Anterior cingulate cortex (tissue), 58 donors: ENCODE data around the gene FBXW11.
"Not testable (repeated sequence)": the region's sequence is repeated elsewhere in the genome, so short reads cannot be mapped to it uniquely, and the experiment has no call there.

Experiments used
- DNase-seq, 58 donors: peaks; one replicate each; lab custom pipeline; 2025; lab: John Stamatoyannopoulos, UW

FBXW11 gene

GRCh38 chr5:171888051-171888481 lies 118.4 kb downstream of the FBXW11 start:
- no peak for DNase-seq

GRCh38 chr5:171886037-171886436 lies 120.4 kb downstream of the FBXW11 start:
- DNase-seq = not testable (repeated sequence)

- no peak for DNase-seq
These were observed 124.3 kb downstream of the FBXW11 start for GRCh38 chr5:171882118-171882517.

GRCh38 chr5:171874234-171874633 lies 132.2 kb downstream of the FBXW11 start:
- no peak for DNase-seq

- DNase-seq = no peak
These were observed 133.8 kb downstream of the FBXW11 start for GRCh38 chr5:171872666-171873065.

- no peak for DNase-seq
These were observed 134.7 kb downstream of the FBXW11 start for GRCh38 chr5:171871711-171872110.

GRCh38 chr5:171869956-171870355 lies 136.5 kb downstream of the FBXW11 start:
- no peak for DNase-seq

- no peak for DNase-seq
These were observed 138.2 kb downstream of the FBXW11 start for GRCh38 chr5:171868236-171868635.

GRCh38 chr5:171867786-171868185 lies 138.7 kb downstream of the FBXW11 start:
- no peak for DNase-seq

- DNase-seq = no peak
These were observed 141.0 kb downstream of the FBXW11 start for GRCh38 chr5:171865471-171865870.

GRCh38 chr5:171863935-171864334 lies 142.5 kb downstream of the FBXW11 start:
- no peak for DNase-seq

GRCh38 chr5:171862624-171863023 lies 143.8 kb downstream of the FBXW11 start:
- no peak for DNase-seq

GRCh38 chr5:171861381-171861780 lies 145.1 kb downstream of the FBXW11 start:
- no peak for DNase-seq

GRCh38 chr5:171858303-171858702 lies 148.1 kb downstream of the FBXW11 start:
- DNase-seq = no peak

- no peak for DNase-seq
These were observed 149.0 kb downstream of the FBXW11 start for GRCh38 chr5:171857489-171857876.

GRCh38 chr5:171855798-171856763 lies 150.4 kb downstream of the FBXW11 start:
- DNase-seq = no peak

GRCh38 chr5:171855265-171855664 lies 151.2 kb downstream of the FBXW11 start:
- no peak for DNase-seq

GRCh38 chr5:171852255-171852681 lies 154.2 kb downstream of the FBXW11 start:
- no peak for DNase-seq

- no peak for DNase-seq
These were observed 155.2 kb downstream of the FBXW11 start for GRCh38 chr5:171851251-171851650.

- DNase-seq = no peak
These were observed 156.0 kb downstream of the FBXW11 start for GRCh38 chr5:171850324-171850947.

- DNase-seq = no peak
These were observed 156.7 kb downstream of the FBXW11 start for GRCh38 chr5:171849585-171850323.
